Coronary artery (tissue), 2 donors: Measurements from ENCODE around the gene ACBD6.

Experiments used
- DNase-seq: peaks from one replicate; pipeline ENCODE4 v3.0.0-alpha.2; 2017; ENCODE audit warnings: low spot score
- H3K27ac ChIP-seq, 2 donors: fragments of 200-600 bp; sonication (generic); one replicate each; pipeline ENCODE4 v1.5.1; 2016 to 2019
- H3K4me3 ChIP-seq: fragments of 200-600 bp; sonication (generic); 2 replicates; pipeline ENCODE4 v1.5.1; 2016; ENCODE audit warnings: mild to moderate bottlenecking, moderate library complexity
- CTCF ChIP-seq: fragments of 200-600 bp; sonication (generic); IDR thresholded peaks from one replicate; pipeline ENCODE4 v1.5.1; 2019; ENCODE audit warnings: antibody characterized with exemption

The ACBD6 gene

GRCh38 chr1:180343921-180344769 lies 158.2 kb downstream of the ACBD6 start:
- H3K27ac ChIP-seq, result no peak overlapping the region
- H3K4me3 ChIP-seq, result no peak overlapping the region
- TF ChIP-seq CTCF, result no peak
- DNase-seq, result no peak

GRCh38 chr1:180327089-180327488 lies 175.3 kb downstream of the ACBD6 start:
- no peak overlapping the region for H3K27ac ChIP-seq
- DNase-seq, result no peak
- H3K4me3 ChIP-seq, result no peak overlapping the region
- no peak for TF ChIP-seq CTCF

- Histone ChIP-seq H3K27ac (no peak overlapping the region), H3K4me3 (no peak overlapping the region)
- DNase-seq, result no peak
- TF ChIP-seq CTCF, result no peak
Measured at GRCh38 chr1:180312926-180313325, 189.5 kb downstream of the ACBD6 start.

- no peak for DNase-seq
- no peak overlapping the region for H3K27ac ChIP-seq
- TF ChIP-seq CTCF, result no peak
- no peak overlapping the region for H3K4me3 ChIP-seq
Measured at GRCh38 chr1:180311011-180311730, 191.2 kb downstream of the ACBD6 start.

GRCh38 chr1:180310095-180310494 lies 192.3 kb downstream of the ACBD6 start:
- no peak for DNase-seq
- Histone ChIP-seq H3K27ac (no peak overlapping the region), H3K4me3 (no peak overlapping the region)
- TF ChIP-seq CTCF, result no peak

GRCh38 chr1:180309338-180309737 lies 193.0 kb downstream of the ACBD6 start:
- Histone ChIP-seq H3K4me3 (no peak overlapping the region), H3K27ac (no peak overlapping the region)
- no peak for DNase-seq

More at GRCh38 chr1:180309338-180309737, 193.0 kb downstream of the ACBD6 start:
- TF ChIP-seq CTCF, result no peak
